Fibroblast of the aortic adventitia (primary cell): Measurements from ENCODE around the gene RAB25. TPM values are rescaled to one million over a fixed set of nuclear protein-coding genes. Genes with fewer than 3 reads are reported as not detected.
A peak's percentile ranks its signal among the peaks of the same experiment; 100 is the strongest.
"Not testable (repeated sequence)": the region's sequence is repeated elsewhere in the genome, so short reads cannot be mapped to it uniquely, and the experiment has no call there.

Source experiments
- DNase-seq: peaks from one replicate; pipeline ENCODE4 v3.0.0-alpha.2; 2010; ENCODE audit warnings: low read depth
- H3K4me3 ChIP-seq: 2 replicates; pipeline ENCODE4 v1.5.1; 2011; ENCODE audit warnings: low read depth, mild to moderate bottlenecking, control low read depth, low read length, moderate library complexity
- total RNA-seq: library from RNA; depleted of rRNA; stranded (reverse); fragments of >200 nt; gene quantifications from 2 replicates; pipeline ENCODE4 v1.2.3, GENCODE V29; 2012; ENCODE audit warnings: low replicate concordance
- TF ChIP-seq, protein P1 (sequence below): IDR thresholded peaks from 2 replicates; pipeline ENCODE4 v1.5.1; 2011; ENCODE audit warnings: mild to moderate bottlenecking, low read length, control low read depth, inconsistent platforms; ENCODE audit not compliant: insufficient read depth

The RAB25 gene
- total RNA-seq, 1 donor: not detected

DNA sequence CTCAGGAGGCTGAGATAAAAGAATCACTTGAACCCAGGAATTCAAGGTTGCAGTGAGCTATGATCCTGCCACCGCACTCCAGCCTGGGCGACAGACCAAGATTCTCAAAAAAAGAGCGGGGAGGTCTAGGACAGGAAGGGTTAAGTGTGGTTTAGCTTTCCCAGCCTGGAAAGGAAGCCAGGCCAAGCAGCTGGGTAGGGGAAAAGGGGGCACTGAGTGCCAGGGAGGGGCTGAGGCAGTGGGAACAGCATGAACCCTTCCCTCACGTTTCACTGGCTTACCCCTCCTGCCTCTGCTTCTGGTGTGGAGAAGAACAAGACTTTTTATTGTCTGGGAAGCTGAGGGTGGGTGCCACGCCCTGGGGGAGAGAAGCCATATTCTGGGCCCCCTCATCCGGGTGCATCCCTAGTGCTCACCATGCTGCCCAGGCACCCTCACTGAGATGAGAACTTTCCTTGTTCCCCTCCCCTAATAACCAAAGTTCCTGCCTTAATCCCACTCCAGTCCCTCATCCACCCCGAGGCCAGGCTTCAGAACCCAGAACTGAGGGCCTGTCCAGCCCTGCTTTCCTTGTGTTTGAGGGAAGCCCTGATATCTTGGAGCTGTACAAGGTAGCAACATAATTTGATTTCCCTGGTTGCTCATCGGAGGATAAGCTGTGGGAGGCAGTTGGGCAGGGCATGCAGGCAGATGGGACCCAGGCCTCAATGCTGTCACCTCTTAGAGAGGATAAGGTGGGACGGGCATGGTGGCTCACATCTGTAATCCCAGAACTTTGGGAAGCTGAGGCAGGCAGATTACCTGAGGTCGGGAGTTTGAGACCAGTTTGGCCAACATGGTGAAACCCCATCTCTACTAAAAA is 51.5 kb downstream of the RAB25 start:
- H3K4me3 ChIP-seq: no peak overlapping the region
- TF ChIP-seq, protein P1, sequence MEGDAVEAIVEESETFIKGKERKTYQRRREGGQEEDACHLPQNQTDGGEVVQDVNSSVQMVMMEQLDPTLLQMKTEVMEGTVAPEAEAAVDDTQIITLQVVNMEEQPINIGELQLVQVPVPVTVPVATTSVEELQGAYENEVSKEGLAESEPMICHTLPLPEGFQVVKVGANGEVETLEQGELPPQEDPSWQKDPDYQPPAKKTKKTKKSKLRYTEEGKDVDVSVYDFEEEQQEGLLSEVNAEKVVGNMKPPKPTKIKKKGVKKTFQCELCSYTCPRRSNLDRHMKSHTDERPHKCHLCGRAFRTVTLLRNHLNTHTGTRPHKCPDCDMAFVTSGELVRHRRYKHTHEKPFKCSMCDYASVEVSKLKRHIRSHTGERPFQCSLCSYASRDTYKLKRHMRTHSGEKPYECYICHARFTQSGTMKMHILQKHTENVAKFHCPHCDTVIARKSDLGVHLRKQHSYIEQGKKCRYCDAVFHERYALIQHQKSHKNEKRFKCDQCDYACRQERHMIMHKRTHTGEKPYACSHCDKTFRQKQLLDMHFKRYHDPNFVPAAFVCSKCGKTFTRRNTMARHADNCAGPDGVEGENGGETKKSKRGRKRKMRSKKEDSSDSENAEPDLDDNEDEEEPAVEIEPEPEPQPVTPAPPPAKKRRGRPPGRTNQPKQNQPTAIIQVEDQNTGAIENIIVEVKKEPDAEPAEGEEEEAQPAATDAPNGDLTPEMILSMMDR: no peak
- no peak for DNase-seq

DNA sequence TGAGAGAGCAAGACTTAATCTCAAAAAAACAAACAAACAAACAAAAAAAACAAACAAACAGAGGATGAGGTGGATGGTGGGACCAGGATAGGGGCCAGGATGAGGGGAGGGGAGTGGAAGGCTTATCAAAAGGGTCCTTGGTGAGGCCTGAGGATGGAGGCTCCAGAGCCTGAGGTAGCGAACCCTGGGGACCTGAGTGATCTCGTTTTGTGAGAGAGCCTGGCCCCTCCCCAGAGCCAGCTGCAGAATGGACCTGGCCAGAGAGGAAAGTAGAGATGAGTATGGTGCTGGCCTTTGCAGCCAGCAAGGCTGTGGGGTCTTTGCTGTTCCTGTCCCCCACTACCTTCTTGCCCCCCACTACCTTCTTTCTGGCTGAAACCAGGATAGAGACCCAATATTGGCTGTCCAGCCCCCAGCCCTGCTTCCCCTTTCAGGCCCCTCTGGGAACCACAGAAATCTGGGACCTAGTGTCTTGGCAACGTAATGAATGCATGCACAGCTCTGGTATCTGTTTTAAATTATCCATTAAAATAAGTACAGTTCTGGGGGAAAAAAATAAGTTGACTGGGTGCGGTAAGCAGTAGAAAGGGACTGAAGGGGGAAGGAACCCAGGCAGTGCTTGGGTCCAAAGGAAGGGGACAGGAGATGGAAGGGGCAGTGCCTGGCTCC is 52.5 kb downstream of the RAB25 start:
- peak overlapping the region; percentile 69 for H3K4me3 ChIP-seq

DNA sequence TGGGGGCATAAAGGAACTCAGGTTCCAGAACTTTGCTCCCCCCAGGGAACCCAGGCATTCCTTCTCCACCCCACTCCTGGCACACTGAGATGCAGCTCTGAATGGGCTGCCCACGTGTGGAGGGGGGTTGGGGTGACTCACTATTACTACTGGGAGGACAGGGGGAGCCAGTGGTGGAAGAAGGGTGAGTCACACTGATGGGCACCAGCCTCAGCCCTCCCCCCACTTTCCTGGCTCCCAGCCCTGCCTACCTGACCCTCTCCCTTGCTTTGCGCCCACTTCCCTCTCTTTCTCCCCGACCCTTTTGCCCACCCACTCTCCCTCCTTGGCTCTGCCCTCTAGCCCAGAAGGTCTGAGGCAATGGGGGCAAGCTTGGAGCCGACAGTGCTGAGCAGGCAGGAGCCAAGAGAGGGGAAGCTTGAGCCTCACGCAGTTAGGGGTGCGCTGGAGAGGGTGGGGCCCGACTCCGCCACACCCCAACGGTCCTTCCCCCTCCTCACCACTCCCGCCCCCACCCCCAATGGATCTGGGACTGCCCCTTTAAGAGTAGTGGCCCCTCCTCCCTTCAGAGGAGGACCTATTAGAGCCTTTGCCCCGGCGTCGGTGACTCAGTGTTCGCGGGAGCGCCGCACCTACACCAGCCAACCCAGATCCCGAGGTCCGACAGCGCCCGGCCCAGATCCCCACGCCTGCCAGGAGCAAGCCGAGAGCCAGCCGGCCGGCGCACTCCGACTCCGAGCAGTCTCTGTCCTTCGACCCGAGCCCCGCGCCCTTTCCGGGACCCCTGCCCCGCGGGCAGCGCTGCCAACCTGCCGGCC is 53.4 kb downstream of the RAB25 start, which contains the start of gene LMNA:
LMNA (plus strand) TSS at position 611 of the 818 bp plus-strand sequence. CDS start 208 bp downstream, outside the sequence.
- peak; percentile 97 for DNase-seq
- TF ChIP-seq, protein P1: no peak
- peak within 1 kb of the TSS; percentile 99 for H3K4me3 ChIP-seq

More for the DNA sequence above, 52.5 kb downstream of the RAB25 start:
- TF ChIP-seq, protein P1: no peak
- DNase-seq: peak; percentile 59

DNA sequence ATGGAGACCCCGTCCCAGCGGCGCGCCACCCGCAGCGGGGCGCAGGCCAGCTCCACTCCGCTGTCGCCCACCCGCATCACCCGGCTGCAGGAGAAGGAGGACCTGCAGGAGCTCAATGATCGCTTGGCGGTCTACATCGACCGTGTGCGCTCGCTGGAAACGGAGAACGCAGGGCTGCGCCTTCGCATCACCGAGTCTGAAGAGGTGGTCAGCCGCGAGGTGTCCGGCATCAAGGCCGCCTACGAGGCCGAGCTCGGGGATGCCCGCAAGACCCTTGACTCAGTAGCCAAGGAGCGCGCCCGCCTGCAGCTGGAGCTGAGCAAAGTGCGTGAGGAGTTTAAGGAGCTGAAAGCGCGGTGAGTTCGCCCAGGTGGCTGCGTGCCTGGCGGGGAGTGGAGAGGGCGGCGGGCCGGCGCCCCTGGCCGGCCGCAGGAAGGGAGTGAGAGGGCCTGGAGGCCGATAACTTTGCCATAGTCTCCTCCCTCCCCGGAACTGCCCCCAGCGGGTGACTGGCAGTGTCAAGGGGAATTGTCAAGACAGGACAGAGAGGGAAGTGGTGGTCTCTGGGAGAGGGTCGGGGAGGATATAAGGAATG is 54.1 kb downstream of the RAB25 start:
- peak overlapping the region; percentile 99 for H3K4me3 ChIP-seq
- TF ChIP-seq, protein P1: no peak
- no peak for DNase-seq

DNA sequence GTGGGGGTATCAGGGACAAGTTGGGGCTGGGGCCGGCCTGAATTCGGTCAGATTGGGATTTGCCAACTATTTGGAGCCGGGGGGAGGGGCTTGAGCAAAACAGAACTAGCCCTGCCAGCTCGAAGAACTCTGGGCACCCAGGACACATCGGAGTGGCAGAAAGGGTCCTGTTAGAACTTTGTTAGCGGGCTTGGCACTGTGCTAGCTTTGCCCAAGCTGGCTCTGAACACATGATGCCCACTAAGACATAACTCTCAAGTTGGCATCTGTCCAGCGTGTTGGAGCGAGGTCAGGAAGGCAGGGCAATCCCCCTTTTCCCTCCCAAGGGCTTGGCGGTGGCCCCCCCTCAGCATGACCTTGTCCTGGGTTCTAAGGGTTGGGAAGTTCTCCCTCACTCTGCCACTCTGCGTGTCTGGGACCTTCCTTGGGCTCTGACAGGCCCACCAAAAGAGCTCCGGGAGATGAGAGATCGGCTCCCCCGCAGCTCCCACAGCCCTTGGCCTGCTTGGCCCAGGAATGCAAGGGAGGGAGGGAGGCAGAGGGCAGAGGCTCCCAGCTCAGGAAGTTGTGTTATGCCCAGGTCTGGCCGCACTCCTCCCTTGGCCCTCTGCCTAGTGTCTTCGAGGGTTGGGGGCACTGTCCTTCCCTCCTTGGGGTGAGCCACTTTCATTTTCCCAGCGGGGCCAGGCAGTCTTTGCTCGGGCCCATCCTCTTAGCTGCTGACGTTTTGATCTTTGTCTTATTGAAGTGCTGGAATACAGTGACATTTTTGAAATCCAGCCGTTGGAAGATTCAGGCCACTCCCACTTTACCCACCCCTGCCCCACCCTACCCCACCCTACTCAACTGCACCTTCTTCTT is 54.8 kb downstream of the RAB25 start:
- peak overlapping the region; percentile 99 for H3K4me3 ChIP-seq
- peak; percentile 53 for DNase-seq
- TF ChIP-seq, protein P1: no peak

DNA sequence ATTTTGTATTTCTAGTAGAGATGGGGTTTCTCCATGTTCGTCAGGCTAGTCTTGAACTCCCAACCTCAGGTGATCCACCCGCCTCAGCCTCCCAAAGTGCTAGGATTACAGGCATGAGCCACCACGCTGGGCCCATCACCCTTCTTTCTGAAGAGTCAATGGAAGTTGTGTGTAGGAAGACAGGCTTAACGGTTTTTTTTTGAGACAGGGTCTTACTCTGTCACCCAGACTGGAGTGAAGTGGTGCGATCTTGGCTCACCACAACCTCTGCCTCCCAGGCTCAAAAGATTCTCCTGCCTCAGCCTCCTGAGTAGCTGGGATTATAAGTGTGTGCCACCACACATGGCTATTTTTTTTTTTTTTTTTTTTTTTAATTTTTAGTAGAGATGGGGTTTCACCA is 55.8 kb downstream of the RAB25 start:
- not testable (repeated sequence) for DNase-seq
- H3K4me3 ChIP-seq: peak overlapping the region; percentile 99
